ENCODE data around the gene LRRK1.

Gene LRRK1

GRCh38 chr15:100939791-100940190, 20.6 kb downstream of the LRRK1 start:
- DNase-seq: no peak

DNA sequence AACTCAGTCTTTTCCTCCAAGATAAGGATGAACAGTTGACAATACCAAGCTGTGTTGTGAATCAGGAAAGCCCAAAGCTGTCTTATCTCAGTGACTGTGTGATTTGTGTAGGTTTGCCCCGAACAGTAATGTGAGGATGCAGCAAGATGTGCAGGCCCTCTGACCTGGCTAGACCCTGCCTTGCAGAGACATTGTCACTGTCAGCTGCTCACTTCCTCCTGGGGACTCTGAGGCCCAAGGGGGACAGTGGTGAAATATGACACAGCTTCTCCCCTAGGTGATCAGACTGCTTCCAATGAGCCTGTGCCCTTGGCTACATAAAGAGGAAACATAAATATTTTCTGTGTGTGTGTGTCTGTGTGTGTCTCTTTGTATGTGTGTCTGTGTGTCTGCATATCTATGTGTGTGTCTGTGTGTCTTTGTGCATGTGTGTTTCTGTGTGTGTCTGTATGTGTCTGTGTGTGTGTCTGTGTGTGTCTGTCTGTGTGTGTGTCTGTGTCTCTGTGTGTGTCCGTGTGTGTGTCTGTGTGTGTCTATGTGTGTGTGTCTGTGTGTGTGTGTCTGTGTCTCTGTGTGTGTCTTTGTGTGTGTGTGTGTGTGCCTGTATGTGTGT, 21.7 kb downstream of the LRRK1 start:
- DNase-seq: no peak

DNA sequence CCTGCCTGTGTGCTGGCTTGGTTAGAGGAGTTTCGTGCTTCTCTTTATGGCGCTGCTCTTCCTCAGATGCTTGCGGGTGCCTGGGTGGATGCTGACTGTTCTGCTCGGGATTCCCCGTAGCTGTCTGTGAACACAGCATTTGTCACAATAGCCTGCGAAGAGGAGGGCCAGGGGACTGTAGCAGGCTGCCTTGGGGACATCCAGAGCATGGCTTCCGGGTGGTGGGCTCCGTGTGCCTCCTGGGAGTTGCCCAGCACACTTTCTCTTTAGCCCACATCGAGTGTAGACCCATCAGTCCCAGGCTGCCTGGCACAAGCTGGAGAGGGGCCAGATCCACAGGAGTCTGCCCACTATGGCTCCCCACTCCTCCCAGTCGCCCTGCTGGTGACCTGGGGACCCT, 22.4 kb downstream of the LRRK1 start:
- DNase-seq: no peak

DNA sequence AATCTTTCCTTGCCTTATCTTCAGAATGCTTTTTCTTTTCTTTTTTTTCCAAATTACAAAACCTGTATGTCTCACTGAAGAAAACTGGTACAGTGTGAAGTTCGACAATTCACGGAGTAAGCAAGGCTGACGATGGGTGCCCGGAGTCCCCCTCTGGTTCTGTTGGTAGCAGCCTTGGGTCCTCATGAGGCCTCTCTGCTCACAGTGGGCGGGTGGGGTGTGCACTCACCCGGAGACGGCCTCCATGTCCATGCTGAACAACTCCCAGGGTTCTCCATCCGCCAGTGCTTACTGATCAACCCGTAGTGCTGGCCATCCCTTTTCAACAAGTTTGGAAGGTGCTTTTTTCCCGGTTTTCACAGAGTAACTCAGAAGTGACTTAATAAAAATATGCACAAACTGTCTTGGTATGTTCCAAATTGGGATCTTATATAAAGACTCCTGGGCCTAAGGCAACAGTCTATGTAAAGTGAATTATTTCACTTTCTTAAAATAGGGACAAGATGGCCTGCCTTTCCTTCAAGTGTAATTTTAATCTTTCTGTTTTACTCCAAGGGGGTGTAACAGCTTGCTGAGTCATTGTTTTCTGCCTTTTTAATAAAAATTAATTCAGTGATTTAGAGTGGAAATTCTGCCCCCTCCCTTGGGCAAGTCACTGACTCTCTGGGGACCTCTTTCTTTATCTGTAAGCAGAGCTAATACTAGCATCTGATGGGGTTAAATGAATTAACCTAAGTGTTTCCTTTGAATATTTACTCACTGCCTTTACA, 23.7 kb downstream of the LRRK1 start:
- DNase-seq: no peak

DNA sequence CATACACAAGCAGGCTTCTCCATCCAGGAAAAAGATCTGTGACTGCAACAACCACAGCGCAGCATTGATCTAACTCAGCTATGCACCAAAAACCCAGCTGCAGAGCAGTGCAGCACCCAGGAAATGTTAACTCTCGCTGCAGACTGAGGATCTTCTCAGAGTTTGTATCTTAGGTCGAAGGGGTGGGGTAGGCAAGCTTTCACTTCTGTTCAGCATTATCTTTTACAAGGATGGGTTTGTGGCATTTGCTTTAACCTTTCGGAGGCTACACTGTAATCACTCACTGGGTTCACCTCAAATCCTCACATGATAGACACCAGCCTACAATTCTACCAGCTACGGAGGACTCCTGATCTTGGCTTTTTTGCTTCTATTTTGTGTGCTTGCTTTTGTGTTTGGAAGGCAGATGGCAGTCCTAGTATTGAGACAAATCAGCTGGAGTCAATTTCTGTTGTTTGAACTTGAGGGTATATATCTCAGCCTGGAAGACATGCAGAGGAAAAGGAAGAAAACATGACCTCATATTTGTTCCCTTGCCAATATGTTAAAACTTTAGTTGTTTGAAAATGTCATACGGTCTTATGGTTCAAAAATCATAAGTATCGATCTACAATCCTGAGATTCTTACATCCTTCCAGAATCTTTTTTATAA, 25.2 kb downstream of the LRRK1 start:
- no peak for DNase-seq

DNA sequence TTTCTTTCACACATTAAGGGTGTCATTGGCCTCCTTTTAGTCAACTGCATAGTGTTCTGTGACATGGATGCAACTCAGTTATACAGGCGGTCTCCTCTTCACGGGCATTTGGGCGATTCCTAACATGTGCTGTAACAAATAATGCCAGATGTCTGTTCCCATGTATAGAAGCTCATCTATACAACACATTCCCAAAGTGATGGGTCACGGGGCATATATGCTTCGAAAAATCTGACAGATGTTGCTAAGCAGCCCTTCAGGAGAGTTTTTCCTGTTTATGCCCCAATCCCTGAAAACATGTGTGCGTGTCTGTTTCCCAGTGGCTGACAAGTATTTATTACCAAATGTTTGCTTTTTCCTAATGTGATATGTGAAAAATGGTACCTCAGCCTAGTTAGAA, 25.8 kb downstream of the LRRK1 start:
- DNase-seq: no peak

DNA sequence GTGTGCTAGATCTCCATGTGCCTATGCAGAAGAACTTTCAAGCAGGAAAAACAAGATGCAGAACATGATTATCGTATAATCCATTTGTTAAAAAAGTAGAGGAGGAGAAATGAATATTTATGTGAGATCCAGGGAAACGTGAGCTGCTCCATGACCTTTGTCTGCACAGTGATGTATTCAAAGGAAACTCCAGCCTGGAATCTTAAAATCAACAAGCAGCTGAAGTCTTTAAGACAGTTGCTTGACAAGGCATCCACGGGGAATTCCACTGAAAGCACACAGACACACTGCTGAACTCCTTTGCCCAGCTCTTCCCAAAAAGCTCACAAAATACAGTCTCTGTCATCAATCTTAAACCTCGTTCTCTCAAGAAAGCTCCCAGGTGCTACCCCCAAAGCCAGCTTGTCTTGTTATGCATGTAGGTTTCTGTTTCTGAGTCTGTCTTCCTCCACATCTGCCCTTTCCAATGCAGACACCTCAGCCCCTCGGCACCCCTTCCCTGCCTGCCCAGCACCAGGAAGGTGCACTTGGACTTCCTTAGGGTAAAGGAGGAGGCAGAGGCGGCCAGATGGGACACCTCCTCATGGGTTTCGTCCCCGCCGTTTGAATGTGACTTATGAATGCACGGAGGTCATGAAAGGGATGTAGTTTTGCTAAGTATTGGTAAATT, 28.7 kb downstream of the LRRK1 start:
- DNase-seq: no peak

GRCh38 chr15:100948430-100948762, 29.2 kb downstream of the LRRK1 start:
- no peak for DNase-seq

GRCh38 chr15:100949691-100950090, 30.5 kb downstream of the LRRK1 start:
- no peak for DNase-seq

DNA sequence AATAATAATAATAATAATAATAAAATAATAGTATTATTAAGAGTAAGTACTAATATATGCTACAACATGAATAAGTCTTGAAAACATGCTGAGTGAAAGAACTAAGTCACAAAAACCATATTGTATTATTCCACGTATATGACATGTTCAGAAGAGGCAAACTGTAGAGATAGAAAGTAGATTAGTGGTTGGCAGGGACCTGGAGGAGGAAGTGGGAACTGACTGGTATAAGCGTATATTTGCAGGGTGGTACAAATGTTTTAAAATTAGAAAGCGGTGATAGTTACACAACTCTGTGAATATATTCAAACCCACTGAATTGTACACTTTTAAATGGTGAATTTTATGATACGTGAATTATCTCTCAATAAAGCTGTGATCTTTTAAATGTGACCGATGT, 32.8 kb downstream of the LRRK1 start:
- no peak for DNase-seq

DNA sequence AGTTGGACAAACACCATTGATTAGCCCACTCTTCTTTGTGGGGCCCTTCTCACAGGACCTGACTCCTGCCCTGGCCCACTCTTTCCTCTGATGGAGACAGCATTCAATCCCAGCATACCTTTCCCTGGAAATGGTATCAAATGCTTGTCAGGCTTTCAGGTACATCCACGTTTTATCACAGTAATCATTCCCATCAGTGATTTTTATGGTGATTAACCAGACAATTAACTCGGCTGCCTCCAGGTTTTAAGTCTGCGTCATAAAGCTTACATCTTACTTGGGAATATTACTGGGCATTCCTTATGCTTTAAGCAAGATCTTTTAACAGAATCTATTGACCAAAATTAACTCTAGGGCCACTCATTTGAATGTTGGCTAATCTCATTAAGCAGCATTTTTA, 33.4 kb downstream of the LRRK1 start:
- DNase-seq: no peak

DNA sequence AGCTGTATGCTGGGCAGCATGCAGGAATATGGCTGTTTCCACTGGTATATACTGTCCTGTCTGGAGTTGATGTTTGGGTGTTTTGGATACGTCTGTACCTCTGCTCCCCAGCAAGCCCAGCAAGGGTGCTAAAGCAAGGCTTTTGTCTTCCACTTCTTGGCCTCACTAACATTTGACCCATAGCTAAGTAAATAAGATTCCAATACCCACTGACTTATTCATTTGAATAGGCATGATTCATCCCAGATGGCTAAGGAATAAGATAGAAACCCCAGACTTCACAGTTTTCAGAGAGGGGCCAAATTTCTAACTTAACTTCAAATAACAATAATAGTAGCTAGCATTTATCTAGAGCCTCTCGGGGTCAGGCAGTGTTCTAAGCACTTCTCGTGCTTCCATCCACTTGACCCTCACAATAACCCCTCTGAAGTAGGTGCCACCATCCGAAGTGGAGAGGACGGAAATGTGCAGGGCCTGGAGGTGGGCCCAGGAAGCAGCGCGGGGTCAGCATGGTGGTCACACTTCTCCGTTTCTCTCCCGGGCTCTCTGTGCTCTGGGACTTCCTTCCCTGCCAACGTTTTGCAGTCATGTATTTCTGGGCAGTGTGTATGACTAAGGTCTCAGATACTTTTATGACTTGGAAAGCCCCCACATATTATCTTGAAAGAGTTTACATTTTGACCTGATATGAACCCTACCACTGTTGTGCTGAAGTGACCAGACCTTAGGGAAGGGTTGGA, 39.3 kb downstream of the LRRK1 start:
- DNase-seq: no peak

GRCh38 chr15:100959066-100960050, 40.2 kb downstream of the LRRK1 start:
- no peak for DNase-seq

DNA sequence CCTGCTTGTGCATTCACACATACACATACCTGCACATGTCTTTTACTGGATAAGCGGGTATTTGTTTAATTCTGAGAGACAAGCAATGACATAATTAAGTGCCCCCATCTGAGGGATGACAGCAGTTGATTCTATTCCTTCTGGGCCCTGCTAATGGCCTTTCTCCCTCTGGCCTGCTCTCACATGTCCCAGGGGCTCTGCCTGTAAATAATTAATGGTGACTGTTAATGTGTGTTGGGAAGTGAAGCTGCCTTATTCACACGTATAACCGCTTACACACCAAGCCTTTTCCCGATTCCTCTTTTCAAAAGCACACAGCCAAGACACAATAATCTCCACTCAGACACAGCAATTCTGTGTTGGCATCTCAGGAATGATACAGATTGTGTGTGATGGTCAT, 47.8 kb downstream of the LRRK1 start:
- DNase-seq: no peak

GRCh38 chr15:100968050-100968966, 49.2 kb downstream of the LRRK1 start:
- DNase-seq: no peak

- DNase-seq: no peak
Observed at GRCh38 chr15:100972975-100973350, 53.8 kb downstream of the LRRK1 start.

DNA sequence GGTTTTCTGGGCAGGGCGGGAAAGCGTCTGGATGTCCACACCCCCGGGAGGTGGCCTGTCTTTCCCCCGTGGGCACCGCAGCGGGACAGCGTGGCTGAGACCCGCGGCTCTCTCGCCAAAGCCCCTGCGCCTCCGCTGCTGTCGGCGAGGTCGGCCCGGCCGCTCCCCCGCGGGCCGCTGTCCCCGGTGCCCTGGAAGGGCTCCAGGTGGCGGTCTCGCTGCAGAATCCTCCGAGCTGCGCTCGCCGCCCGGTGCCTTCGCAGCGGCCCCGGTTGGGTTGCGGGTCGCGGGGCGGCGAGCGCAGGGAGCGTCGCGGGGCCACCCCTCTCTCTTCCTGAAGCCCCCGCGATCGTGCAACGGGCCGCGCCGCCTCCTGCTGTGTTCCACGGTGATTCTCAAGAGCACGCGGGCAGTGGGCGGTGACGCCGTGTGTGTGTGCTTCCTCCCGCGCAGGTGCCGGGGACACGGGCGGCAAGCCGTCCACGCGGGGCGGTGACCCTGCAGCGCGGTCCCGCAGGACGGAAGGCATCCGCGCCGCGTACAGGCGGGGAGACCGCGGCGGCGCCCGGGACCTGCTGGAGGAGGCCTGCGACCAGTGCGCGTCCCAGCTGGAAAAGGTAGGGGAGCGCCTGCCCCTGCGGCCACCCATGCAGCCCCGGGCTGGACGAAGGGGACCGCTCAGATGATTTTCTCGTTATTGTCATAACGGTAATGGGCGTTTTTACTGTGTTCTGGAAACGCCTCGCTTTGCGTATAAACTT, 54.4 kb downstream of the LRRK1 start:
- no peak for DNase-seq

- no peak for DNase-seq
Observed at GRCh38 chr15:100975043-100975442, 55.9 kb downstream of the LRRK1 start.

GRCh38 chr15:100980410-100981046, 61.4 kb downstream of the LRRK1 start:
- DNase-seq: no peak

DNA sequence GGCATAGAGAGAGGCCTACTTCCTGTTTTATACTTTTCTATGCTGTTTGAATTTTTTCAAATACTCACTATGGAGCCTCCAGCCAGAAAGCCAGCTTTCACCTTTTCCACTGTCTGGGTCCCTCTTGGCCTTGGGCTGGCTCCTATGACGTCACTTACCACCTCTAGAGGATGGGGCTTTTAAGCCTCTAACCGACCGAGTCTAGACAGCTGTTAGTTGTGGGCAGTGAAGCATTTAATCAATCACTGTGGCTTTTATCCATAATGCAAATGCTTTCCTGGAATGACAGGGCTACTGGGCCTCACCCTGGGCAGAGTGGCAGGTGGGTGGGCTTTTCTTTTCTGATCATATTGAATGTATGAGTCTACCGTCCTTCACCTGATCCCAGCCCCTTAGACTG, 61.9 kb downstream of the LRRK1 start:
- no peak for DNase-seq

Measured in stimulated activated CD4-positive, alpha-beta T cell treated with anti-CD3 and anti-CD28 coated beads, Interleukin-4, amount 100 ng/mL, for 24 hours (primary cell).